ENCODE measurements around the gene TINAGL1. TPM values are rescaled to one million over a fixed set of nuclear protein-coding genes. Genes with fewer than 3 reads are reported as not detected.

The TINAGL1 gene
- polyA plus RNA-seq, 2 of the 4 experiments (the other 2 are of a cell fraction) = 0.22 to 0.88 TPM

GRCh38 chr1:31627301-31627929 is 51.1 kb downstream of the TINAGL1 start:
- FAIRE-seq (no peak), DNase-seq (ENCODE audit: low read depth in 1 of 2, low spot score in 1 of 2) (no peak), ATAC-seq (no peak)
- WGBS (ENCODE audit: missing lambda C conversion rate) = 79% methylated on average over 11 of the region's 13 CpGs
- no peaks in the 10 kb centered on the region for H3K9me3 ChIP-seq
- no peaks in the 10 kb centered on the region for H3K4me1 ChIP-seq
- ChIA-PET CTCF (interaction anchor here (0.8 to 5.6 kb wide), 4 partner anchors 8 to 33 kb away, joined by 3 to 29 read pairs (median 3); no protein-coding TSS in a partner anchor), POLR2A (no interaction called here)
- no peak overlapping the region for H3K27ac ChIP-seq
- no peak for TF ChIP-seq E2F6 (IDR thresholded peaks at IDR 0.05; ENCODE audit: borderline replicate concordance, low read depth)
- TF ChIP-seq NPAS2 (CRISPR knock-in tag; IDR thresholded peaks at IDR 0.05; ENCODE audit: borderline replicate concordance) = no peak
- TF ChIP-seq, protein P1, sequence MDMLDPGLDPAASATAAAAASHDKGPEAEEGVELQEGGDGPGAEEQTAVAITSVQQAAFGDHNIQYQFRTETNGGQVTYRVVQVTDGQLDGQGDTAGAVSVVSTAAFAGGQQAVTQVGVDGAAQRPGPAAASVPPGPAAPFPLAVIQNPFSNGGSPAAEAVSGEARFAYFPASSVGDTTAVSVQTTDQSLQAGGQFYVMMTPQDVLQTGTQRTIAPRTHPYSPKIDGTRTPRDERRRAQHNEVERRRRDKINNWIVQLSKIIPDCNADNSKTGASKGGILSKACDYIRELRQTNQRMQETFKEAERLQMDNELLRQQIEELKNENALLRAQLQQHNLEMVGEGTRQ (IDR thresholded peaks at IDR 0.05) = no peak
- TF ChIP-seq, protein P2, sequence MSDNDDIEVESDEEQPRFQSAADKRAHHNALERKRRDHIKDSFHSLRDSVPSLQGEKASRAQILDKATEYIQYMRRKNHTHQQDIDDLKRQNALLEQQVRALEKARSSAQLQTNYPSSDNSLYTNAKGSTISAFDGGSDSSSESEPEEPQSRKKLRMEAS (IDR thresholded peaks at IDR 0.05) = no peak
- no peak for TF ChIP-seq GATA3 (IDR thresholded peaks at IDR 0.05; ENCODE audit: borderline replicate concordance)
- TF ChIP-seq EHF (CRISPR knock-in tag; IDR thresholded peaks at IDR 0.05) = no peak
- TF ChIP-seq NR3C1 (IDR thresholded peaks at IDR 0.05) = no peak
- no peak for TF ChIP-seq RCOR1 (IDR thresholded peaks at IDR 0.05; ENCODE audit: low read depth, low read length)
- TF ChIP-seq ELK1 (IDR thresholded peaks at IDR 0.05; ENCODE audit: low read depth, low read length) = no peak
- TF ChIP-seq CHD4 (IDR thresholded peaks at IDR 0.05; ENCODE audit: borderline replicate concordance) = no peak
- no peak for TF ChIP-seq POLR2A (IDR thresholded peaks at IDR 0.05; ENCODE audit: low read length)
- no peak for TF ChIP-seq HDAC2 (IDR thresholded peaks at IDR 0.05)
- TF ChIP-seq, protein P3, sequence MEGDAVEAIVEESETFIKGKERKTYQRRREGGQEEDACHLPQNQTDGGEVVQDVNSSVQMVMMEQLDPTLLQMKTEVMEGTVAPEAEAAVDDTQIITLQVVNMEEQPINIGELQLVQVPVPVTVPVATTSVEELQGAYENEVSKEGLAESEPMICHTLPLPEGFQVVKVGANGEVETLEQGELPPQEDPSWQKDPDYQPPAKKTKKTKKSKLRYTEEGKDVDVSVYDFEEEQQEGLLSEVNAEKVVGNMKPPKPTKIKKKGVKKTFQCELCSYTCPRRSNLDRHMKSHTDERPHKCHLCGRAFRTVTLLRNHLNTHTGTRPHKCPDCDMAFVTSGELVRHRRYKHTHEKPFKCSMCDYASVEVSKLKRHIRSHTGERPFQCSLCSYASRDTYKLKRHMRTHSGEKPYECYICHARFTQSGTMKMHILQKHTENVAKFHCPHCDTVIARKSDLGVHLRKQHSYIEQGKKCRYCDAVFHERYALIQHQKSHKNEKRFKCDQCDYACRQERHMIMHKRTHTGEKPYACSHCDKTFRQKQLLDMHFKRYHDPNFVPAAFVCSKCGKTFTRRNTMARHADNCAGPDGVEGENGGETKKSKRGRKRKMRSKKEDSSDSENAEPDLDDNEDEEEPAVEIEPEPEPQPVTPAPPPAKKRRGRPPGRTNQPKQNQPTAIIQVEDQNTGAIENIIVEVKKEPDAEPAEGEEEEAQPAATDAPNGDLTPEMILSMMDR (IDR thresholded peaks at IDR 0.05) = no peak
- TF ChIP-seq RNF2 (IDR thresholded peaks at IDR 0.05; ENCODE audit: borderline replicate concordance, low read depth) = no peak
- no peak for TF ChIP-seq JUNB (IDR thresholded peaks at IDR 0.05)
- no peak for TF ChIP-seq POLR2AphosphoS2 (conservative IDR thresholded peaks at IDR 0.05; ENCODE audit: low read length)
- no peak for TF ChIP-seq SREBF2 (IDR thresholded peaks at IDR 0.05)
- H3K4me2 ChIP-seq = no peak overlapping the region
- H3K4me3 ChIP-seq = no peak overlapping the region

DNA sequence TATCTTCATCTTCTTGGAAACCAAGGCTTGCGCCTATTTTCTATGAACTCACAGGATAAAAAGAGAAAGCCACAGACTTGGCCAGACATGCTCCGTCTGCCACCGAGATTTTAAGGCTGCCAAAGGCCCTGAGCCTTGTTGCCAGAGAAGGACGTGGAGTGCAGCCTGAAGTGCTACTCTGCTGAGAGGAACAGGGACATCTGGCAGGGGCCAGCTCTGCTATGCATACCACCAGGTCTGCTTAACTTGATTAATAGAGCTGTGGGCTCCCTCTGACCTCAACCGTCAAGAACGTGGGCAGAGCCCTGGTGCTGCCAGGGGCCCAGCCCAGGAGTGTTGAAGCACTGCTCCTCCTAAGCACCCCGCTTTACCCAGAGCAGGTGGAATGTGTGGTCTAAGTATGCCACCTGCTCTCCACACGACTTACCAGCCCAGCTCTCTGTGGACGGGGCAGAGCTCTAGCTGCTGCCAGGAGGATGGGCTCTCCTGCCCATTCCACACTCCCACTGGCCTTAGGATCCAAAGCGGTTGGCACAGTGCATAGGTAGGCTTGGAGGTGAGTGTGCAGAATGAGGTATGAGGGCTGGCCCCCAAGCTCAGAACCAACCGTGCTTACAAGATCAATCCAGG is 51.7 kb downstream of the TINAGL1 start:
- TF ChIP-seq, protein P4, sequence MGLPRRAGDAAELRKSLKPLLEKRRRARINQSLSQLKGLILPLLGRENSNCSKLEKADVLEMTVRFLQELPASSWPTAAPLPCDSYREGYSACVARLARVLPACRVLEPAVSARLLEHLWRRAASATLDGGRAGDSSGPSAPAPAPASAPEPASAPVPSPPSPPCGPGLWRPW (IDR thresholded peaks at IDR 0.05) = no peak
- TF ChIP-seq POLR2AphosphoS2 (conservative IDR thresholded peaks at IDR 0.05; ENCODE audit: low read length) (no peak), CBX8 (IDR thresholded peaks at IDR 0.05) (no peak), CHD2 (IDR thresholded peaks at IDR 0.05; ENCODE audit: low read length, partially characterized antibody) (no peak)
- Histone ChIP-seq H3K9me3 (no peaks in the 10 kb centered on the region), H3K4me1 (no peaks in the 10 kb centered on the region), H3K4me2 (no peak overlapping the region), H3K4me3 (no peak overlapping the region), H3K27ac (no peak overlapping the region)
- FAIRE-seq (no peak), DNase-seq (ENCODE audit: low read depth in 1 of 2, low spot score in 1 of 2) (no peak), ATAC-seq (no peak)
- POLR2A ChIA-PET = no interaction called here
- WGBS (ENCODE audit: missing lambda C conversion rate) = 88% methylated on average over 8 of the region's 11 CpGs
- CTCF ChIA-PET = interaction anchor here (0.8 to 5.6 kb wide), 3 partner anchors 10 to 33 kb away, joined by 3 to 29 read pairs (median 3); no protein-coding TSS in a partner anchor
